Measurements from ENCODE around the gene TMEM185B.
"Not testable (repeated sequence)": the region's sequence is repeated elsewhere in the genome, so short reads cannot be mapped to it uniquely, and the experiment has no call there.

TMEM185B gene

GRCh38 chr2:120251078-120251477 is 27.9 kb upstream of the TMEM185B start:
- DNase-seq, result no peak

GRCh38 chr2:120250640-120251039 is 27.4 kb upstream of the TMEM185B start:
- DNase-seq, result no peak

- DNase-seq, result no peak
Observed at GRCh38 chr2:120247851-120248250, 24.7 kb upstream of the TMEM185B start.

GRCh38 chr2:120246546-120247300 is 23.5 kb upstream of the TMEM185B start:
- no peak for DNase-seq

GRCh38 chr2:120245520-120246332 is 22.5 kb upstream of the TMEM185B start:
- DNase-seq, result no peak

- DNase-seq, result no peak
Observed at GRCh38 chr2:120244656-120245519, 21.7 kb upstream of the TMEM185B start.

GRCh38 chr2:120243875-120244553 is 20.8 kb upstream of the TMEM185B start:
- DNase-seq, result no peak

- peak; percentile 73 to 78 (median 74) for DNase-seq
Observed at GRCh38 chr2:120243211-120243610, 20.0 kb upstream of the TMEM185B start.

- DNase-seq, result peak; percentile 56 to 66 (median 58)
Observed at GRCh38 chr2:120241684-120242083, 18.5 kb upstream of the TMEM185B start.

- DNase-seq, result no peak
Observed at GRCh38 chr2:120240901-120241429, 17.8 kb upstream of the TMEM185B start.

- DNase-seq, result peak in 2 of 3 donors; percentile 36 to 54
Observed at GRCh38 chr2:120239488-120240287, 16.5 kb upstream of the TMEM185B start.

- peak; percentile 59 to 80 (median 69) for DNase-seq
Observed at GRCh38 chr2:120238728-120239487, 15.7 kb upstream of the TMEM185B start.

- DNase-seq, result peak; percentile 70 to 88 (median 84)
Observed at GRCh38 chr2:120237491-120237902, 14.3 kb upstream of the TMEM185B start.

GRCh38 chr2:120236791-120237190 is 13.6 kb upstream of the TMEM185B start:
- no peak for DNase-seq

- no peak for DNase-seq
Observed at GRCh38 chr2:120236316-120236715, 13.1 kb upstream of the TMEM185B start.

GRCh38 chr2:120235681-120236080 is 12.5 kb upstream of the TMEM185B start:
- DNase-seq, result no peak

GRCh38 chr2:120235158-120235557 is 12.0 kb upstream of the TMEM185B start:
- DNase-seq, result not testable (repeated sequence)

GRCh38 chr2:120233292-120233691 is 10.1 kb upstream of the TMEM185B start:
- DNase-seq, result no peak

GRCh38 chr2:120231974-120232635 is 8.9 kb upstream of the TMEM185B start:
- DNase-seq, result peak; percentile 69 to 92 (median 78)

GRCh38 chr2:120231564-120231973 is 8.4 kb upstream of the TMEM185B start:
- DNase-seq, result no peak

Data from suppressor macrophage treated with lipopolysaccharide for 1 hour (primary cell).